ENCODE measurements around the gene KCNQ5. TPM values are rescaled to one million over a fixed set of nuclear protein-coding genes. Genes with fewer than 3 reads are reported as not detected.

KCNQ5 gene
- total RNA-seq, 1 experiment from 2014 or later = not detected

DNA sequence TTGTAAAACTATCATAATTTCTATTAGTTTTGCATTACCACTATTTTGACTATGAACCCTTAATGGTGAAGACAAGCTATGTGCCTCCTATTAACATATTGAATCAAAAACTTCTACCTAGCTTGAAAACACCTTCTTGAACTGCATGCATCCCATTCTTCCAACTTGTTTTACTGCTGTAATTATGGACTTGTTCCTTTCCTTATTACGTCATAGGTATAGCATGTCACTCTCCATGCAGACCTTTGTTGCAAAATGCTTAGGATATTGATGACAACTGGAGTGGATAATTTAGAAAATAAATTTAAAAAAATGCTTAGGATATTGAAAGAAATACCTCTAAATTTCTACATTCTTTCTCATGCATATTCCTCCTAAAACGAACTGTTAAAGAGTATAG, 219.3 kb downstream of the KCNQ5 start:
- CTCF ChIA-PET = no interaction called here
- no peaks in the 10 kb centered on the region for H4K20me1 ChIP-seq (ENCODE audit: insufficient read depth)
- DNase-seq (ENCODE audit: low read depth, low spot score) (no peak), ATAC-seq (no peak)
- H3K9me3 ChIP-seq (ENCODE audit: control insufficient read depth in 1 of 2, insufficient read depth in 1 of 2, low read depth in 1 of 2, low read length in 2 of 2) = no peaks in the 10 kb centered on the region
- POLR2A ChIA-PET = no interaction called here
- no peaks in the 10 kb centered on the region for H3K79me2 ChIP-seq (ENCODE audit: insufficient read depth, low read length)
- no peaks in the 10 kb centered on the region for H3K27me3 ChIP-seq (ENCODE audit: insufficient read depth, low read length)
- RAD21 ChIA-PET (ENCODE audit: low non-redundant PET in 1 of 2, low total read pairs in 2 of 2, uncharacterized antibody in 2 of 2, unreplicated experiment in 2 of 2) = no interaction called here
- no peak overlapping the region for H3K27ac ChIP-seq (ENCODE audit: low read depth, low read length)
- intact Hi-C loops (cut with micrococcal nuclease) = no loop called here
- H3K36me3 ChIP-seq (ENCODE audit: control insufficient read depth in 1 of 2, insufficient read depth in 2 of 2, low read length in 2 of 2) = no peaks in the 10 kb centered on the region
- H3K9me2 ChIP-seq (ENCODE audit: insufficient read depth) = no peaks in the 10 kb centered on the region
- H2AFZ ChIP-seq (ENCODE audit: low read depth, low read length, poor library complexity, severe bottlenecking) = no peak overlapping the region
- no peaks in the 10 kb centered on the region for H3K4me1 ChIP-seq (ENCODE audit: control insufficient read depth in 1 of 2, insufficient read depth in 2 of 2, low read length in 2 of 2)
- TF ChIP-seq SIN3A (IDR thresholded peaks at IDR 0.05; ENCODE audit: low read depth) (no peak), YY1 (IDR thresholded peaks at IDR 0.05; ENCODE audit: extremely low read depth, insufficient replicate concordance, low read depth, low read length) (no peak), ZNF274 (IDR thresholded peaks at IDR 0.05; ENCODE audit: low read depth, low read length) (no peak), CBX3 (IDR thresholded peaks at IDR 0.05; ENCODE audit: low read depth) (no peak), ZBTB33 (IDR thresholded peaks at IDR 0.05; ENCODE audit: extremely low read depth, insufficient replicate concordance, low read length) (no peak), JUND (IDR thresholded peaks at IDR 0.05) (no peak), ELF1 (IDR thresholded peaks at IDR 0.05; ENCODE audit: borderline replicate concordance, low read depth) (no peak), ATF3 (IDR thresholded peaks at IDR 0.05) (no peak), EZH2 (IDR thresholded peaks at IDR 0.05) (no peak), RAD21 (IDR thresholded peaks at IDR 0.05; ENCODE audit: low read depth) (no peak), CEBPB (IDR thresholded peaks at IDR 0.05; ENCODE audit: low read depth) (no peak), POLR2AphosphoS5 (IDR thresholded peaks at IDR 0.05; ENCODE audit: low read depth, low read length) (no peak), SRF (IDR thresholded peaks at IDR 0.05; ENCODE audit: low read depth) (no peak), EZH2phosphoT487 (IDR thresholded peaks at IDR 0.05; ENCODE audit: borderline replicate concordance) (no peak), EGR1 (IDR thresholded peaks at IDR 0.05; ENCODE audit: low read depth) (no peak), SP1 (IDR thresholded peaks at IDR 0.05; ENCODE audit: low read depth) (no peak)
- TF ChIP-seq, protein P1, sequence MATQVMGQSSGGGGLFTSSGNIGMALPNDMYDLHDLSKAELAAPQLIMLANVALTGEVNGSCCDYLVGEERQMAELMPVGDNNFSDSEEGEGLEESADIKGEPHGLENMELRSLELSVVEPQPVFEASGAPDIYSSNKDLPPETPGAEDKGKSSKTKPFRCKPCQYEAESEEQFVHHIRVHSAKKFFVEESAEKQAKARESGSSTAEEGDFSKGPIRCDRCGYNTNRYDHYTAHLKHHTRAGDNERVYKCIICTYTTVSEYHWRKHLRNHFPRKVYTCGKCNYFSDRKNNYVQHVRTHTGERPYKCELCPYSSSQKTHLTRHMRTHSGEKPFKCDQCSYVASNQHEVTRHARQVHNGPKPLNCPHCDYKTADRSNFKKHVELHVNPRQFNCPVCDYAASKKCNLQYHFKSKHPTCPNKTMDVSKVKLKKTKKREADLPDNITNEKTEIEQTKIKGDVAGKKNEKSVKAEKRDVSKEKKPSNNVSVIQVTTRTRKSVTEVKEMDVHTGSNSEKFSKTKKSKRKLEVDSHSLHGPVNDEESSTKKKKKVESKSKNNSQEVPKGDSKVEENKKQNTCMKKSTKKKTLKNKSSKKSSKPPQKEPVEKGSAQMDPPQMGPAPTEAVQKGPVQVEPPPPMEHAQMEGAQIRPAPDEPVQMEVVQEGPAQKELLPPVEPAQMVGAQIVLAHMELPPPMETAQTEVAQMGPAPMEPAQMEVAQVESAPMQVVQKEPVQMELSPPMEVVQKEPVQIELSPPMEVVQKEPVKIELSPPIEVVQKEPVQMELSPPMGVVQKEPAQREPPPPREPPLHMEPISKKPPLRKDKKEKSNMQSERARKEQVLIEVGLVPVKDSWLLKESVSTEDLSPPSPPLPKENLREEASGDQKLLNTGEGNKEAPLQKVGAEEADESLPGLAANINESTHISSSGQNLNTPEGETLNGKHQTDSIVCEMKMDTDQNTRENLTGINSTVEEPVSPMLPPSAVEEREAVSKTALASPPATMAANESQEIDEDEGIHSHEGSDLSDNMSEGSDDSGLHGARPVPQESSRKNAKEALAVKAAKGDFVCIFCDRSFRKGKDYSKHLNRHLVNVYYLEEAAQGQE (IDR thresholded peaks at IDR 0.05; ENCODE audit: low read depth) = no peak
- TF ChIP-seq, protein P2, sequence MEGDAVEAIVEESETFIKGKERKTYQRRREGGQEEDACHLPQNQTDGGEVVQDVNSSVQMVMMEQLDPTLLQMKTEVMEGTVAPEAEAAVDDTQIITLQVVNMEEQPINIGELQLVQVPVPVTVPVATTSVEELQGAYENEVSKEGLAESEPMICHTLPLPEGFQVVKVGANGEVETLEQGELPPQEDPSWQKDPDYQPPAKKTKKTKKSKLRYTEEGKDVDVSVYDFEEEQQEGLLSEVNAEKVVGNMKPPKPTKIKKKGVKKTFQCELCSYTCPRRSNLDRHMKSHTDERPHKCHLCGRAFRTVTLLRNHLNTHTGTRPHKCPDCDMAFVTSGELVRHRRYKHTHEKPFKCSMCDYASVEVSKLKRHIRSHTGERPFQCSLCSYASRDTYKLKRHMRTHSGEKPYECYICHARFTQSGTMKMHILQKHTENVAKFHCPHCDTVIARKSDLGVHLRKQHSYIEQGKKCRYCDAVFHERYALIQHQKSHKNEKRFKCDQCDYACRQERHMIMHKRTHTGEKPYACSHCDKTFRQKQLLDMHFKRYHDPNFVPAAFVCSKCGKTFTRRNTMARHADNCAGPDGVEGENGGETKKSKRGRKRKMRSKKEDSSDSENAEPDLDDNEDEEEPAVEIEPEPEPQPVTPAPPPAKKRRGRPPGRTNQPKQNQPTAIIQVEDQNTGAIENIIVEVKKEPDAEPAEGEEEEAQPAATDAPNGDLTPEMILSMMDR (IDR thresholded peaks at IDR 0.05 in 2 of 3, conservative IDR thresholded peaks at IDR 0.05 in 1 of 3; ENCODE audit: borderline replicate concordance in 1 of 3, insufficient read depth in 1 of 3, low read depth in 2 of 3, low read length in 2 of 3) = no peak
- TF ChIP-seq, protein P3, sequence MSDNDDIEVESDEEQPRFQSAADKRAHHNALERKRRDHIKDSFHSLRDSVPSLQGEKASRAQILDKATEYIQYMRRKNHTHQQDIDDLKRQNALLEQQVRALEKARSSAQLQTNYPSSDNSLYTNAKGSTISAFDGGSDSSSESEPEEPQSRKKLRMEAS (IDR thresholded peaks at IDR 0.05) = no peak
- no peak overlapping the region for H3K9ac ChIP-seq (ENCODE audit: low read length)
- no TSS peak for BruUV-seq (replicated peaks)
- no peak overlapping the region for H3K4me3 ChIP-seq (replicated peaks in 1 of 2; ENCODE audit: low read depth in 1 of 2, low read length in 2 of 2)
- H3K4me2 ChIP-seq (ENCODE audit: low read length) = no peak overlapping the region

Measured in HCT116 (cell line).